GM19099 (cell line): ENCODE data around the gene CDYL.

Experiments used
- POLR2A ChIP-seq: IDR thresholded peaks from 3 replicates; pipeline ENCODE4 v1.6.1; 2011; ENCODE audit warnings: low read depth; ENCODE audit not compliant: insufficient read length; ENCODE audit errors: extremely low read depth

Gene CDYL

GRCh38 chr6:4912559-4912958, 136.4 kb downstream of the CDYL start:
- no peak for TF ChIP-seq POLR2A

GRCh38 chr6:4913705-4914419, 137.7 kb downstream of the CDYL start:
- no peak for TF ChIP-seq POLR2A

- no peak for TF ChIP-seq POLR2A
Observed at GRCh38 chr6:4914420-4915159, 138.4 kb downstream of the CDYL start.

- TF ChIP-seq POLR2A = no peak
Observed at GRCh38 chr6:4916954-4917561, 140.9 kb downstream of the CDYL start.

- no peak for TF ChIP-seq POLR2A
Observed at GRCh38 chr6:4920914-4921410, 144.8 kb downstream of the CDYL start.

- no peak for TF ChIP-seq POLR2A
Observed at GRCh38 chr6:4922488-4923037, 146.4 kb downstream of the CDYL start.

GRCh38 chr6:4923081-4923480, 146.9 kb downstream of the CDYL start:
- TF ChIP-seq POLR2A = no peak

GRCh38 chr6:4924661-4925271, 148.6 kb downstream of the CDYL start:
- no peak for TF ChIP-seq POLR2A

GRCh38 chr6:4925580-4925979, 149.4 kb downstream of the CDYL start:
- no peak for TF ChIP-seq POLR2A

- TF ChIP-seq POLR2A = no peak
Observed at GRCh38 chr6:4928426-4928825, 152.2 kb downstream of the CDYL start.

- no peak for TF ChIP-seq POLR2A
Observed at GRCh38 chr6:4929097-4929718, 153.0 kb downstream of the CDYL start.

- no peak for TF ChIP-seq POLR2A
Observed at GRCh38 chr6:4930025-4930691, 154.0 kb downstream of the CDYL start.

GRCh38 chr6:4931530-4932227, 155.5 kb downstream of the CDYL start:
- TF ChIP-seq POLR2A = no peak
